PC-3 (cell line): Measurements from ENCODE around the gene FSTL4.

Experiments
- CTCF ChIP-seq: fragments of 300-600 bp; sonication (generic); conservative IDR thresholded peaks from 2 replicates; pipeline ENCODE4 v1.5.1; 2017; ENCODE audit warnings: antibody characterized with exemption, low read depth, mild to moderate bottlenecking, low read length
- EZH2 ChIP-seq: fragments of 300-600 bp; sonication (generic); IDR thresholded peaks from one replicate; pipeline ENCODE4 v1.6.1; 2017; ENCODE audit warnings: antibody characterized with exemption, mild to moderate bottlenecking, low read length; ENCODE audit not compliant: unreplicated experiment
- EZH2phosphoT487 ChIP-seq: fragments of 300-600 bp; sonication (generic); IDR thresholded peaks from 2 replicates; pipeline ENCODE4 v1.6.1; 2018; ENCODE audit warnings: mild to moderate bottlenecking, antibody characterized with exemption, low read length, borderline replicate concordance

GRCh38 chr5:133461796-133462516, 150.4 kb downstream of the FSTL4 start:
- TF ChIP-seq CTCF (no peak), EZH2phosphoT487 (no peak), EZH2 (no peak)
